PC-9 (cell line): ENCODE data around the gene NEU4.

Experiments used
- EZH2 ChIP-seq: fragments of 200-600 bp; sonication (generic); IDR thresholded peaks from 2 replicates; pipeline ENCODE4 v1.8.0; 2017; ENCODE audit warnings: antibody characterized with exemption, low read depth
- TF ChIP-seq, protein P1 (sequence below): fragments of 200-600 bp; sonication (generic); conservative IDR thresholded peaks from 2 replicates; pipeline ENCODE4 v1.6.1; 2017; ENCODE audit warnings: mixed run types, antibody characterized with exemption, mild to moderate bottlenecking, moderate library complexity

DNA sequence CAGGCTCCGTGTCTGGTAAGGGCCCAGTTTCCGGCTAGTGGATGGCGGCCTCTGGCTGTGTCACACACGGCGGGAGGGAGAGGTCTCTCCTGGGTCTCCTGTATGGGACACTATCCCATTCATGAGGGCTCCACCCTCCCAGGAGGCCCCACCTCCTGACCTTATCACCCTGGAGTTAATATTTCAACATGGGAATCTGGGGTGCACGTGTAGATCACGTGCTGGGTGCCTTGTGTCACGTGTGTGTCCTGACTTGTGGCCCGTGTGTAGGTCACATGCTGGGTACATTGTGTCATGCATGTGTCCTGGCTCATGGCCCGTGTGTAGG, 9.9 kb downstream of the NEU4 start:
- TF ChIP-seq, protein P1, sequence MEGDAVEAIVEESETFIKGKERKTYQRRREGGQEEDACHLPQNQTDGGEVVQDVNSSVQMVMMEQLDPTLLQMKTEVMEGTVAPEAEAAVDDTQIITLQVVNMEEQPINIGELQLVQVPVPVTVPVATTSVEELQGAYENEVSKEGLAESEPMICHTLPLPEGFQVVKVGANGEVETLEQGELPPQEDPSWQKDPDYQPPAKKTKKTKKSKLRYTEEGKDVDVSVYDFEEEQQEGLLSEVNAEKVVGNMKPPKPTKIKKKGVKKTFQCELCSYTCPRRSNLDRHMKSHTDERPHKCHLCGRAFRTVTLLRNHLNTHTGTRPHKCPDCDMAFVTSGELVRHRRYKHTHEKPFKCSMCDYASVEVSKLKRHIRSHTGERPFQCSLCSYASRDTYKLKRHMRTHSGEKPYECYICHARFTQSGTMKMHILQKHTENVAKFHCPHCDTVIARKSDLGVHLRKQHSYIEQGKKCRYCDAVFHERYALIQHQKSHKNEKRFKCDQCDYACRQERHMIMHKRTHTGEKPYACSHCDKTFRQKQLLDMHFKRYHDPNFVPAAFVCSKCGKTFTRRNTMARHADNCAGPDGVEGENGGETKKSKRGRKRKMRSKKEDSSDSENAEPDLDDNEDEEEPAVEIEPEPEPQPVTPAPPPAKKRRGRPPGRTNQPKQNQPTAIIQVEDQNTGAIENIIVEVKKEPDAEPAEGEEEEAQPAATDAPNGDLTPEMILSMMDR = no peak
- no peak for TF ChIP-seq EZH2
